SIG-M5 (cell line): ENCODE results near the gene THBS3.
"Not testable (repeated sequence)": the region's sequence is repeated elsewhere in the genome, so short reads cannot be mapped to it uniquely, and the experiment has no call there.

Experiments used
- DNase-seq: peaks from one replicate; lab custom pipeline; 2025; lab: John Stamatoyannopoulos, UW

THBS3 gene

GRCh38 chr1:155206891-155207805, 549 bp downstream of the THBS3 start:
- DNase-seq: no peak

- no peak for DNase-seq
These were observed 1.6 kb downstream of the THBS3 start for GRCh38 chr1:155205969-155206593.

GRCh38 chr1:155205035-155205434, 2.7 kb downstream of the THBS3 start:
- no peak for DNase-seq

- DNase-seq: no peak
These were observed 4.8 kb downstream of the THBS3 start for GRCh38 chr1:155202731-155203515.

DNA sequence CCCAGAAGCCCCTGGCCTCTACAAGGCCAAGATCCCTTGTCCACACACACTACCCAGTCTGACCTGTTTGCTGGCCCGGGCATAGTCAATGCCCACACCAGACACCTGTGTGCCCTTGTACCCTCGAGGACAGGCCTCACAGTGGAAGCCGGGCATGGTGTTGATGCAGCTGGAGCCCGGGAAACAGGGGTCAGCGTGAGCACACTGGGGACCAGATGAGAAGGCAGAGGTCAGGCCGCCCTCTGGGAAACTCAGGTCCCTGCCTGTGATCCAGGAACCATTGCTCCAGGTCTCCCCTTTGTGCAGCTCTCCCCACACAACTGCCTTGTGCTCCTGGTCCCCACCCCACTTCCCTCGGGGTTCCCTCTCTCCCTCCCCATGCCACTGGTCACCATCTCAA, 5.5 kb downstream of the THBS3 start:
- DNase-seq: no peak

- DNase-seq: no peak
These were observed 6.8 kb downstream of the THBS3 start for GRCh38 chr1:155200920-155201319.

DNA sequence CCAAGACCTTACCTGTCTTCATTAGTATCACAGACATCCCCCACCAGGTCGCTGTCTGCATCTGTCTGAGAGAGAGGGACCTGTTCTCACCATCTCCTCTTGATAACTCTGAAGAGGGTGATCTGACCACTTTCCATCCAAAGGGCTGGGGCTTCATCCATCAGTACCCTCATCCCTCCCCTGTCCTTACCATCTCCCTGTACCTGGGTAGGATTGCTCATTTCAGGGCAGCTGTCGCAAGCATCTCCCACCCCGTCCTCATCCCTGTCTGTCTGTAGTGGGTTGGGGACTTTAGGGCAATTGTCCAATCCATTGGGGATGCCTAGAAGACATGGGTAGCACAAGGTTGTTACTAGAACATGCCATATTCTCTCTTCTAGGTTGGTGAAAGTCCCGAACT, 7.9 kb downstream of the THBS3 start:
- no peak for DNase-seq

- no peak for DNase-seq
These were observed 9.2 kb downstream of the THBS3 start for GRCh38 chr1:155198547-155198906.

GRCh38 chr1:155197901-155198546, 9.7 kb downstream of the THBS3 start:
- DNase-seq: no peak

GRCh38 chr1:155196893-155197638, 10.6 kb downstream of the THBS3 start:
- DNase-seq: no peak

GRCh38 chr1:155196103-155196892, 11.4 kb downstream of the THBS3 start:
- no peak for DNase-seq

GRCh38 chr1:155195201-155196102, 12.2 kb downstream of the THBS3 start:
- DNase-seq: no peak

DNA sequence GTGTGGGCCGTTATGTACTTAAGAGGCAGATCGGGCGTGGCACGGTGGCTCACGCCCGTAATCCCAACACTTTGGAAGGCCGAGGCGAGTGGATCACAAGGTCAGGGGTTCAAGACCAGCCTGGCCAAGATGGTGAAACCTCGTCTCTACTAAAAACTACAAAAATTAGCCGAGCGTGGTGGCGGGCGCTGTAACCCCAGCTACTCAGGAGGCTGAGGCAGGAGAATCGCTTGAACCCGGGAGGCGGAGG, 13.8 kb downstream of the THBS3 start:
- DNase-seq: not testable (repeated sequence)

DNA sequence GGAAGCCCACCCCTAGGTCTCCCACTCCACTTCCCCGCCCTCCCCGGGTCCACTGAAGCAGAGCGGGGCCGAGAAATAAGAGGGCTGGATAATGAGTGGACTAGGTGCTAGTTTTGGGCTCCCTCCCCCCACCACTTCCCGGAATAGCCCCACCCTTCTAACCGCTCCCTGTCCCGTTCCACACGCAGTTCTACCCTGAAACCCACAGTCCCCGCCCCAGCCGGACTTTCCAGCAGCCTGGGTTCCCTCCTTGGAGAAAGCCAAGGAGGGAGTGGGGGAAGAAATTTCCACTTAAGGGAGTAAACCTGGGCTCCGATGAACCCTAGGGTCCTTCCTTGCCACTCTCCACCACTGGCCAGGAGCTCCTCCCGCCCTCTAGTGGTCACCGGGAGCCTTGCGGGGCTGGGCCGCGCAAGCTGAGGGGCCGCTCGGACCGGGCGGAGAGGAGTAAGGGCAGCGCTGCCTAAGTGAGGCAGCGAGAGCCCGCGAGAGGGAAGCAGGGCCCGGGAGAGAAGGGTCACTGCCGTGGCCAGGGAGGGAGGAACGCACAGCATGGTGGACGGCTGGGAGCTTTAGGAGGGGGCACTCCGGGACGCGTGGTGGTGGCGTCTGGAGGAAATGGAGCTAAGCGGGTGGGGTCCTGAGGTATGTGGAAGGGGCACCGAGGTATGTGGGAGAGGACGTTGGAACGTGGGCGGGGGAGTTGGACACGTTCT, 14.3 kb downstream of the THBS3 start:
- DNase-seq: no peak

- DNase-seq: no peak
These were observed 15.1 kb downstream of the THBS3 start for GRCh38 chr1:155192346-155193274.

DNA sequence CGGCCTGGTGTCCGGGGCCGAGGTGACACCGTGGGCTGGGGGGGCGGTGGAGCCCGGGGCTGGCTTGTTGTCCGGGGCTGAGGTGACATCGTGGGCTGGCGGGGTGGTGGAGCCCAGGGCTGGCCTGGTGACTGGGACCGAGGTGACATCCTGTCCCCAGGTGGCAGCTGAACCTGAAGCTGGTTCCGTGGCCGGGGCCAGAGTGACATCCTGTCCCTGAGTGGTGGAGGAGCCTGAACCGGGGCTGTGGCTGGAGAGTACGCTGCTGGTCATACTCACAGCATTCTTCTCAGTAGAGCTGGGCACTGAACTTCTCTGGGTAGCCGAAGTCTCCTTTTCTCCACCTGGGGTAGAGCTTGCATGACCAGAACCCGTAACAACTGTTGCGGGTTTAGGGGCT, 15.8 kb downstream of the THBS3 start:
- DNase-seq: no peak

DNA sequence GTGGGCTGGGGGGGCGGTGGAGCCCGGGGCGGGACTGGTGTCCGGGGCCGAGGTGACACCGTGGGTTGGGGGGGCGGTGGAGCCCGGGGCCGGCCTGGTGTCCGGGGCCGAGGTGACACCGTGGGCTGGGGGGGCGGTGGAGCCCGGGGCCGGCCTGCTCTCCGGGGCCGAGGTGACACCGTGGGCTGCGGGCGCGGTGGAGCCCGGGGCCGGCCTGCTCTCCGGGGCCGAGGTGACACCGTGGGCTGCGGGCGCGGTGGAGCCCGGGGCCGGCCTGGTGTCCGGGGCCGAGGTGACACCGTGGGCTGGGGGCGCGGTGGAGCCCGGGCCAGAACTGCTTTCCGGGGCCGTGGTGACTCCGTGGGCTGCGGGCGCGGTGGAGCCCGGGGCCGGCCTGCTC, 17.8 kb downstream of the THBS3 start:
- DNase-seq: not testable (repeated sequence)

DNA sequence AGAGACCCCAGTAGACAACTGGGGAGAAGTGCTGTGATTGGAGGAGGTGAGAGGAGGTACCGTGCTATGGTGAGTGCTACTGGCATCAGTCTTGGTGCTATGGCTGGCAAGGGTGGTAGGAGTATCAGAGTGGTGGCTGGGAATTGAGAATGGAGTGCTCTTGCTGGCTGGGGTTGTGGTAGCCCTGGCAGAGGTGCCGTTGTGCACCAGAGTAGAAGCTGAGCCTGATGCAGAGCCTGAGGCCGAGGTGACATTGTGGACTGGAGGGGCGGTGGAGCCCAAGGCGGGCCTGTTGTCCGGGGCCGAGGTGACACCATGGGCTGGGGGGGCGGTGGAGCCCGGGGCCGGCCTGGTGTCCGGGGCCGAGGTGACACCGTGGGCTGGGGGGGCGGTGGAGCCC, 19.4 kb downstream of the THBS3 start:
- no peak for DNase-seq
